Dendritic cell treated with granulocyte-macrophage colony-stimulating factor and Interleukin-4, amounts not matched to agents 40 ng/mL and 50 ng/mL, for 4 days (primary cell): ENCODE results near the gene AMY2B.
"Not testable (repeated sequence)": the region's sequence is repeated elsewhere in the genome, so short reads cannot be mapped to it uniquely, and the experiment has no call there.

Experiments used
- H3K27ac Mint-ChIP-seq: one replicate; pipeline ENCODE4 v1.8.0; 2022; ENCODE audit warnings: mild to moderate bottlenecking, mixed read lengths
- H3K27me3 Mint-ChIP-seq: one replicate; pipeline ENCODE4 v1.8.0; 2022; ENCODE audit warnings: mild to moderate bottlenecking, mixed read lengths
- H3K36me3 Mint-ChIP-seq: one replicate; pipeline ENCODE4 v1.8.0; 2022; ENCODE audit warnings: low read depth, mixed read lengths
- H3K4me1 Mint-ChIP-seq: one replicate; pipeline ENCODE4 v1.8.0; 2022; ENCODE audit warnings: low read depth, mixed read lengths
- H3K4me3 Mint-ChIP-seq: one replicate; pipeline ENCODE4 v1.8.0; 2022; ENCODE audit warnings: mild to moderate bottlenecking, moderate library complexity, mixed read lengths
- H3K9me3 Mint-ChIP-seq: one replicate; pipeline ENCODE4 v1.8.0; 2022; ENCODE audit warnings: mixed read lengths
- intact Hi-C: fragments of 100-400 bp; cut with micrococcal nuclease; formaldehyde crosslinking; loops from one replicate; pipeline ENCODE4 v1.15.0; 2022

The AMY2B gene

GRCh38 chr1:103569493-103569892, 1.9 kb upstream of the AMY2B start:
- H3K36me3 Mint-ChIP-seq: peaks cover 14% of the 10 kb centered on the region
- H3K4me3 Mint-ChIP-seq: no peak overlapping the region
- intact Hi-C loops: no loop called here
- no peak overlapping the region for H3K27ac Mint-ChIP-seq
- no peaks in the 10 kb centered on the region for H3K27me3 Mint-ChIP-seq
- H3K4me1 Mint-ChIP-seq: peaks cover 5% of the 10 kb centered on the region
- H3K9me3 Mint-ChIP-seq: peaks cover 4% of the 10 kb centered on the region

GRCh38 chr1:103576065-103576464, 4.7 kb downstream of the AMY2B start:
- Mint-ChIP-seq H3K27me3 (no peaks in the 10 kb centered on the region), H3K4me3 (no peak overlapping the region), H3K9me3 (no peaks in the 10 kb centered on the region), H3K4me1 (no peaks in the 10 kb centered on the region), H3K27ac (no peak overlapping the region), H3K36me3 (no peaks in the 10 kb centered on the region)
- intact Hi-C loops: no loop called here

- H3K27me3 Mint-ChIP-seq, intact Hi-C loops, H3K4me1 Mint-ChIP-seq, H3K27ac Mint-ChIP-seq, H3K9me3 Mint-ChIP-seq, H3K36me3 Mint-ChIP-seq, H3K4me3 Mint-ChIP-seq: not testable (repeated sequence)
These were observed 5.4 kb downstream of the AMY2B start for GRCh38 chr1:103576784-103577183.

- H3K27ac Mint-ChIP-seq: no peak overlapping the region
- H3K36me3 Mint-ChIP-seq: no peaks in the 10 kb centered on the region
- H3K4me3 Mint-ChIP-seq: no peak overlapping the region
- H3K27me3 Mint-ChIP-seq: no peaks in the 10 kb centered on the region
- no peaks in the 10 kb centered on the region for H3K4me1 Mint-ChIP-seq
- intact Hi-C loops: no loop called here
- peaks cover 9% of the 10 kb centered on the region for H3K9me3 Mint-ChIP-seq
These were observed 11.1 kb downstream of the AMY2B start for GRCh38 chr1:103582464-103582863.

DNA sequence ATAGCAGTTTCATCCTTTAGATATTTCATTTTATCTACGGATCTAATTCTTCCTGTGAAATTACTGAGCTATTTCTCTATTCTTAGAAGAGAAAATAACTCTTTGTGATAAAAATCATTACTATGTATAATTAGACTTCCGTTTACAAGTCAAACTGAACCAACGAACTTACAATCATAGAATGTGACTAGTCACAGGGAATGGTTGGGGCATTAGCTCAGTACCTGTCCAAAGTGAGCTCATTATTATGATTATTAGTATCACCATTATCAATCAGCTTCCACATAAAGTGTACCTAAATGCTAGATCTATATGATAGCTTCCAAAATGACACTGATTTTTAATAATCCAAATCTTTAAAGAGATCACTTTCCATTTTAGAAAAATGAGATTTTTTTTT, 12.5 kb downstream of the AMY2B start:
- Mint-ChIP-seq H3K9me3 (peaks cover 23% of the 10 kb centered on the region), H3K36me3 (no peaks in the 10 kb centered on the region), H3K4me3 (no peak overlapping the region), H3K27me3 (no peaks in the 10 kb centered on the region), H3K4me1 (no peaks in the 10 kb centered on the region), H3K27ac (no peak overlapping the region)
- intact Hi-C loops: no loop called here

DNA sequence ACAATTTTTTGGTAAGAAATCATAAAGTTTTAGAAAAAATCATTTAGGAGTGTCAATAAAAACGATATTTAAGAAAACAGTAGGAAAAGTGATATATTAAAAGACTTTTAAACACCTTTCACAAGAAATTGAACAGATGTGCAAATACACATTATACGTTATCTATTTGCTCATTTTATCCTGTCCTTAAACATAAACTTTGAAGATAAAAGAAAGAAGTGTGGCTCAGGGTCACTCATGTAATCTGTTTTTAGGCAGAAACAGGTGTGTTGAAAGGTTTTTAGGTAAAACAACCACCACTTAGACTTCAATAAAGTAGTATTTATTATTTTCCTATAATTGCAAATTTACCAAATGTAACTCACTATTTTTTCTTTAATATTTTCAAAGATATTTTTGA, 13.1 kb downstream of the AMY2B start:
- Mint-ChIP-seq H3K27ac (no peak overlapping the region), H3K4me1 (no peaks in the 10 kb centered on the region), H3K9me3 (peaks cover 30% of the 10 kb centered on the region), H3K4me3 (no peak overlapping the region), H3K36me3 (no peaks in the 10 kb centered on the region), H3K27me3 (no peaks in the 10 kb centered on the region)
- intact Hi-C loops: no loop called here

DNA sequence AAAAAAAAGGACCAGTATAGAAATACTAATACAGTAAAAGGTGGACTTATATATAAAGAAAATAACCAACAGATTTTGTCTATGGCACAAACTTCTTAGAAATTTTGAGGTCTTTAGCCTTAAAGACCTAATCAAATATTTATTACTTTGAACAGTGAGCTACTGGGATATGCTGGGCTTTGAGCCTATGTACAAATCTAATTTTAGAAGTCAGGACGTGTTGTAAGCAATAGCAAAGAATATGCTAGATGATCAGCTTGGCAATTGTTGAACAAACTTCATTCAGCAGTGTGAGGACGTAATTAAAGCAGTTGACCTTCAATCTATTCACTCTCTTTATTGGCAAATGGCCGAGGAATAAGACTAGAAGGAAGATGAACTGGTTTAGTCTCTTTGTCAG, 31.4 kb downstream of the AMY2B start:
- intact Hi-C loops, H3K9me3 Mint-ChIP-seq, H3K36me3 Mint-ChIP-seq, H3K4me1 Mint-ChIP-seq, H3K27ac Mint-ChIP-seq, H3K4me3 Mint-ChIP-seq, H3K27me3 Mint-ChIP-seq: not testable (repeated sequence)

GRCh38 chr1:103616362-103616761, 45.0 kb downstream of the AMY2B start:
- intact Hi-C loops: no loop called here
- Mint-ChIP-seq H3K27me3 (no peaks in the 10 kb centered on the region), H3K36me3 (no peaks in the 10 kb centered on the region), H3K4me3 (no peak overlapping the region), H3K4me1 (no peaks in the 10 kb centered on the region), H3K9me3 (peaks cover 14% of the 10 kb centered on the region), H3K27ac (no peak overlapping the region)

DNA sequence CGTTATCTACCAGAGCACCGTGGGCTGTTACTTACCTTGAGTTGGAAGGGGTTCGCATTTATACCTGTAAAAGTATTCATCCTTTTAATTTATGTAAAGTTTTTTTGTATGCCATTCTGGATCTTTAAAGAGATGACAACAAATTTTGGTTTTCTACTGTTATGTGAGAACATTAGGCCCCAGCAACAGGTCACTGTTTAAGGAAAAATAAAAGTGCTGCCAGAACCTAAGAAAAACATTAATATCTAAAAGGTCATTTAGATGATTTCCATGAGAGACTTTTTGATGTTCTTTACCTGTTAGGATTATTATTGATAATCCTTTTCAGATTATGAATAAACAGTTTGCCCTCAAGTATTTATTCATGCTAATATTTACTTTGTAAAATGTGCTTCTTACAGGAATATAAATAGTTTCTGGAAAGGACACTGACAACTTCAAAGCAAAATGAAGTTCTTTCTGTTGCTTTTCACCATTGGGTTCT, 45.6 kb downstream of the AMY2B start, which contains the start of gene AMY2A:
Gene AMY2A, plus strand, starts transcription at position 434 of the 484 bp plus-strand sequence. Its CDS starts 14 bp downstream, at position 448.
- H3K27ac Mint-ChIP-seq, H3K36me3 Mint-ChIP-seq, intact Hi-C loops, H3K4me3 Mint-ChIP-seq, H3K27me3 Mint-ChIP-seq, H3K4me1 Mint-ChIP-seq: not testable (repeated sequence)
- peaks cover 10% of the 10 kb centered on the region for H3K9me3 Mint-ChIP-seq

DNA sequence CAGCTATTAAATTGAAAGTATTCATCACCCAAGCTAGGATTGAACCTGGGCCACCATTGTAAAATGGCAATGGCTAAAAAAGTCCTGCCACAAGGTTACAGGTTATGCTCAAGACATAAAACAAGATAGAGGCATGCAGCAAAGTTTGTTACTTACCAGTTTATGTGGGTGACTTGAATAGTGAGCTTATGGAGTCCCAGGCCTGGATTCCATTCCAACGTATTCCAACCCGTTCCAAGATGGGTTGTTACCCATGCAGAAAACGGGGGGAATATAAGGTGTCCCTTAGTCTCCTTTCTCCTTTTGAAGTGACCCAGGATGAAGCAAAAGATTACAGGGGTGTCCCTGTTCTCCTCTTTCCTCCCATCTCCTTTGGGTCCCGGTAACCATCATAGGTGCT, 56.0 kb downstream of the AMY2B start:
- H3K36me3 Mint-ChIP-seq, H3K4me1 Mint-ChIP-seq, intact Hi-C loops, H3K27me3 Mint-ChIP-seq, H3K4me3 Mint-ChIP-seq, H3K27ac Mint-ChIP-seq, H3K9me3 Mint-ChIP-seq: not testable (repeated sequence)
